Adipocyte (in vitro differentiated cells): ENCODE data around the gene EGR2.

ENCODE experiments used
- DNase-seq: peaks from one replicate; pipeline ENCODE4 v3.0.0-alpha.2; 2015; ENCODE audit warnings: low read depth
- H3K27me3 ChIP-seq: replicated peaks from 2 replicates; pipeline ENCODE4 v1.7.0; 2013; ENCODE audit warnings: mild to moderate bottlenecking, low read length, moderate library complexity; ENCODE audit not compliant: control insufficient read depth, insufficient read depth
- H3K36me3 ChIP-seq: 2 replicates; pipeline ENCODE4 v1.7.0; 2013; ENCODE audit warnings: low read length, mild to moderate bottlenecking, moderate library complexity; ENCODE audit not compliant: control insufficient read depth, insufficient read depth, severe bottlenecking
- H3K4me1 ChIP-seq: 2 replicates; pipeline ENCODE4 v1.7.0; 2013; ENCODE audit warnings: mild to moderate bottlenecking, low read length, moderate library complexity; ENCODE audit not compliant: control insufficient read depth, insufficient read depth
- H3K4me3 ChIP-seq: 2 replicates; pipeline ENCODE4 v1.7.0; 2013; ENCODE audit warnings: mild to moderate bottlenecking, low read length, moderate library complexity
- H3K9ac ChIP-seq: 2 replicates; pipeline ENCODE4 v1.7.0; 2013; ENCODE audit warnings: mild to moderate bottlenecking, low read length, moderate library complexity
- H3K9me3 ChIP-seq: 2 replicates; pipeline ENCODE4 v1.7.0; 2013; ENCODE audit warnings: mild to moderate bottlenecking, low read length, moderate library complexity; ENCODE audit not compliant: control insufficient read depth

EGR2 gene

DNA sequence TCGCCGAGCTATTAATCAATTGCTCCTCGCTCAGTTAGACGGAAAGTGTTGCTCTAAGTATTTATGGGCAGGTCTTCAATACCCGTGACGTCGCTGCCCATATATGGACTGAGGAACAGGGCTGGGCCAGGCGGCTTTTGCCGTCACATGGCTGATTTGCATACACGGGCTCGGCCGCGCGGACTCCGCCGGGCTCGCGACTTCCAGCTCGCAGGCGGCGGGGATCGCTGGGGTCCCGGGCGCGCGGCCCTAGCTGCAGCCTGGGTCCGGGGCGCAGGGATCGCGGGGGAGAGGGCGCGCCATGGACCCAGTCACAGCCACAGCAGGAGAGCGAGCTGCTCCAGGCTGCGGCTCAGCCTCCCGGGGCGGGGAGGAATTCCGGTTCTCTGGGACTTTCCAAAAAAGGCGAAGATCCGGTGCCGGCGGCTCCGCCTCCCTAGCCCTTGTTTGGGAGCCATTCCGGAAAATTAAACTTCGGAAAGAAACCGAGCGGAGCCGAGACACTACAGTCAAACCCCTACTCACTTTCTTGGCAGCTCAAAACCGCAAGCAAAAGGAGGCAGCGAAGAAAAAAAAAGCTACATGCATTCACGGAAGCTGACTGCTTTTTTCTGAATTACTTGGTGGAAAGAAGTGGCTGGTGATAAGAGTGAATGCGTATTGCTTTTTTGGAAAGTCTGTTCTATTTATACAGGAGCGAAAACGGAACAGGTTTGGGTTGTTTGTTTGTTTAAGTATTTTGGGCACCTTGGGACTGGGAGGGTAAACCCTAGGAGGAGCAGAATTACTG is at the start of gene EGR2:
EGR2 (minus strand) TSS at position 36 of the 790 bp plus-strand sequence. CDS start 337 bp downstream, outside the sequence.
- Histone ChIP-seq H3K36me3 (no peaks in the 10 kb centered on the region), H3K4me1 (peaks cover 22% of the 10 kb centered on the region), H3K27me3 (no peaks in the 10 kb centered on the region), H3K9ac (peak within 1 kb of the TSS; percentile 70), H3K9me3 (no peaks in the 10 kb centered on the region), H3K4me3 (peak within 1 kb of the TSS; percentile 92)
- DNase-seq = peak; percentile 98

DNA sequence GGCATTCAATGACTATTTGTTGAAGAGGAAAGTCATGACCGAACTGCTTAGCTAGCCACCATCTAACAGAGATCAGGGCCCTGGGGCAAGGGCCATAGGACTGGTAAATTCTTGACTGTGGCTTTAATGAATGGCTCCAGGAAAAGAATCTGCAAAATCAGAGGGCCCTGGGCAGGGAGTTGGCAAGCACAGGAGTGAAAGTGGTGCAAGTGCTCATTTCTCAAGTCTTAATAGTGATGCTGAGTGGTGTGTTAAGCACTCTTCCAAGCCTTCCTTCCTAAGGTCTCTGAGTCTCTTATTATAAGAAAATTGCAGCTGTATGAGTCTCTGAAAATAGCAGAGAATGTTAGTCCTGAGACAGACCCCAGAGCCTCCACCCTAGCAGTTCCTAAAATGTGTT is 46.3 kb upstream of the EGR2 start:
- H3K4me1 ChIP-seq = peaks cover 34% of the 10 kb centered on the region
- no peak for DNase-seq
- H3K36me3 ChIP-seq = no peaks in the 10 kb centered on the region
- no peaks in the 10 kb centered on the region for H3K9me3 ChIP-seq
- no peak overlapping the region for H3K4me3 ChIP-seq
- H3K9ac ChIP-seq = no peak overlapping the region
- no peaks in the 10 kb centered on the region for H3K27me3 ChIP-seq

DNA sequence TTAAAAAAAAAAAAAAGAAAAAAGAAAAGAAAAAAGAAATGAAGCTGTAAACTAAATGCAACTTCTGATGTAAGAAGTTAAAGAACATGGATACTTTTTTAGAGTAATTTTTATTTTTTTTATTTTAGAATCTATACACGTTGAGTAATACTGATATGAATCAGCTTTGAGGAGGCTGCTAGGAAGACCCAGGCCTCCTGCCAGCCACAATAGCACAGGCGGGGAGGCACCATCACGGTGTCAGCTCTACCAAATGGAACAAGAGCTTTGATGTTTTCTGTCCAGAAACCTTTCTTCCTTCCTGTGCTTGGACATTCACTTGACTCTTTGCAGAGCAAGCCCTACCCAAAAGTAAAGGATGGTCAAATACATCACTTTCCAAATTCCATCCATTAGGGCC is 45.3 kb upstream of the EGR2 start:
- Histone ChIP-seq H3K4me1 (peaks cover 28% of the 10 kb centered on the region), H3K4me3 (no peak overlapping the region), H3K9ac (no peak overlapping the region), H3K36me3 (no peaks in the 10 kb centered on the region), H3K9me3 (no peaks in the 10 kb centered on the region), H3K27me3 (no peaks in the 10 kb centered on the region)
- DNase-seq = no peak

DNA sequence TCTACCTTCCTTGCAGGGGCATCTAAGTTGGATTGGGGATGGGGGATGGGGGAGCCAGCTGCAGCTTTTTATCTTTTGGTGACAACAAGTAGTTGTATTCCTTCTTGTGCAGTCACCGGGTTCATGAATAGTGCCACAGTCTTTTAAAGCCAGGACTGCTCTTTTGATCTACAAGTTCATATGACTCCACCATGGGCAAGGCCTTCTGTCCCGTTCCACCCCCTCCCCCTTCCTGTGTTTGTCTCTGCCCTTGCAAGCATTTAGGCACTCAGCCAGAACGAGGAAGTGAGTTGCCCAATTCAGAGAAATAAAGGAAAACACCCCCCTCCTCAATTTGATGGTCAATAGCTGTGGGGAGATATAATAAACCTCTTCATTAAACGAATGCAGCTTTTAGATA is 44.8 kb upstream of the EGR2 start:
- H3K9ac ChIP-seq = no peak overlapping the region
- DNase-seq = no peak
- no peaks in the 10 kb centered on the region for H3K27me3 ChIP-seq
- H3K9me3 ChIP-seq = no peaks in the 10 kb centered on the region
- peaks cover 23% of the 10 kb centered on the region for H3K4me1 ChIP-seq
- H3K36me3 ChIP-seq = no peaks in the 10 kb centered on the region
- H3K4me3 ChIP-seq = no peak overlapping the region

DNA sequence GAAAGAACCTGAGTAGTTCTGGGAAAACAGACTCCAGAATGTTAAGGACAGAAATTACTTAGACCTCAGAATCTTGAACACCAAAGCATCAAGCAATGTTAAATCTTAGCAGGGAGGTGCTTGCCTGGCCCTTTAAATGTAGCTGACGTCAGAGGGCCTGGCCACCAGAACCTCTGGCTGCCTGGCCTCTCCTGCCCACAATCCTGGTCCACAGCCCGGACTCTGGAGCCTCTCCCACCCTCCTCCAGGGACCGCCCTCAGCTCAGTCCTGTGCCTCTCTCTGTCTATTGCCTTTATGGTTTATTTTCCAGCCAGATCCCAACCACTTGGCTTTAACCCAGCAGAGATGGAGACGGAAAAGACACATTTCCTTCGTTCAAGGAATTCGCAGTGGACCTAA is 42.2 kb upstream of the EGR2 start:
- DNase-seq = no peak
- no peak overlapping the region for H3K4me3 ChIP-seq
- H3K9ac ChIP-seq = no peak overlapping the region
- no peaks in the 10 kb centered on the region for H3K9me3 ChIP-seq
- H3K36me3 ChIP-seq = no peaks in the 10 kb centered on the region
- H3K4me1 ChIP-seq = peaks cover 21% of the 10 kb centered on the region
- H3K27me3 ChIP-seq = no peaks in the 10 kb centered on the region

DNA sequence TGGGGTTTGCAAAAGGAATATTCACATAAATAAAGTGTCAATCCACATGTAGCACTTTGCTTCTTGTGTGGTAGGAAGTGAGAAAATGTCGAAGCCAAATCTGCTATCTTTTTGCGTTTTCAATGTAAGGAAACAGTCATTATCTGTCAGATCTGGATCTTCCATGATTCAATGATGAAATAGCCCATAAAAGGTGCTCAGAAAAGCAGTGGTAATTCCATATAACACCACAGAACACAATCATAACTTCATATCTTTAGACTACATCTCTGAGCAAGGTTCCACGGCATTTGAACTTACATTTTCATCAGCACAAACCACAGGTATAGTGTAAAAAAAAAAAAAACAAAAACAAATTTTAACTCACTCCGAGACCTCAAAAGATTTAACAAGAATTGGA is 39.9 kb upstream of the EGR2 start:
- H3K4me1 ChIP-seq = peaks cover 5% of the 10 kb centered on the region

DNA sequence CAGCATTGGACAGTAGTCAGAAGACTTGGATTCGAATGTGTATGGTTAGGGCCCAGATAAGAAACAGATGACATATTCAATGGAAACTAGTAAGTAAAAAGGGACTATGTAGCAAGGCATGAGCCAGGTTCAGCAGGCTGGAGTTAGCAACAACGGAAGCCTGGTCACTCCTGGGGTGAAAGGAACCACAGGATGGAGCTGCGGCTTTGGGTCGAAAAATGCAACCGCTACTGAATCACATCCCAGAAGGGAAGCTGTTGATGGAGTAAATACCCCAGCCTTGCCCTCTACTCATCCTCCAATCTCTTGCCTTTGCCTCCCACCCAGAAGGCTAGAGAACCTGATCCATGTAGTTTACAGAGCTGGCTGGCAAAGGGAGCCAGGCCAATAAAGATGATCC is 37.5 kb upstream of the EGR2 start:
- Histone ChIP-seq H3K4me1 (no peaks in the 10 kb centered on the region), H3K4me3 (no peak overlapping the region), H3K36me3 (no peaks in the 10 kb centered on the region), H3K9ac (no peak overlapping the region), H3K27me3 (no peaks in the 10 kb centered on the region), H3K9me3 (no peaks in the 10 kb centered on the region)
- DNase-seq = no peak

More for the DNA sequence above, 39.9 kb upstream of the EGR2 start:
- Histone ChIP-seq H3K27me3 (no peaks in the 10 kb centered on the region), H3K36me3 (no peaks in the 10 kb centered on the region), H3K9me3 (no peaks in the 10 kb centered on the region), H3K4me3 (no peak overlapping the region), H3K9ac (no peak overlapping the region)
- no peak for DNase-seq

DNA sequence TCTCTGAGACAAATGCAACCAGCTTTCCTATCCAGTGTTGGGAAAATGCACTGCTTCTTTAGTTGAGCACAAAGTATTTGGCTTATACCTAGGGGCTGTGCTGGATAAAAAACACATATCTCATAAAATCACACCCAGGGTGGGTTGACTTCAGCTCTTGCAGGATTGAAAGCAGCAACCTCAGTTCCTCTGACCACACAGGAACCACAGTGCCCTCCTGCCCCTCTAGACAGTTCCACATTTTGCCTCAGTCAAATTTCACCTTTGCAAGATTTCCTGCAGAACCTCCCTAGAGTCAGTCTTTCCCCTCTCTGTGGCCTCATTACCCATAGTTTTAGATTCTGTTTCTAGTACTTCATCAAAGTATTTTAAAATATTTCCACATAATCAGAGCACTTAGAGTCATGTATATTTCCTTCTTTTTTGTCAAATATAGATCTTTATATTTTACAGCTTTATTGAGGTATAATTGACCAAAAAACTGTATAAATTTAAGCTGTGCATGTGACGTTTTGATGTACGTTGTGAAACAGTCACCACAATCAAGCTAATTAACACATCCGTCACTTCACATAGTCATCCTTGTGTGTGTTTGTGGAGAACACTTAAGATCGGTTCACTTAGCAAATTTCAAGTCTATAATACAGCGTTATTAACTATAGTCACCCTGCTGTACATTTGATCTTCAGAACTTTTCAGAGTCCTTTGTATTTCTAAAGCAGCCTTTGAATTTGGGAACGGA is 37.0 kb upstream of the EGR2 start:
- Histone ChIP-seq H3K9ac (no peak overlapping the region), H3K4me1 (no peaks in the 10 kb centered on the region), H3K9me3 (peaks cover 2% of the 10 kb centered on the region), H3K36me3 (no peaks in the 10 kb centered on the region), H3K4me3 (no peak overlapping the region), H3K27me3 (no peaks in the 10 kb centered on the region)
- DNase-seq = no peak

DNA sequence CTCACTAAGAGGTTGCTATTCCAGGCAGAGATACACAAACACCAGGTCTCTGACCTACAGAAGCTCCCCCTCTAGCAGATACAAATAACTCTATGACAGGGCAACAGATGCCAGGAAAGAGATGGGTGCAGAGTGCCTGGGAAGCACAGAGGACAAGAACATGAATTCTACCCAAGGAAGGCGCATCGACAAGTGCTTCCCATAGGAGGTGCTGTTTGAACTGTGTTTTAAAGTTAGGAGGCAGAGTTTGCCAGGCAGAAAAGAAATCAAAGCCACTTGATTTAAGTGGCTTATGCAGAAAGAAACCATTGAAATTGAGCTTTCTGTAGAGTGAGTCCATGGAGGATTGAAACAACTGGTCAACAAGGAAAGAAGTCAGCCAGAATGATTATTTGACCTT is 35.3 kb upstream of the EGR2 start:
- DNase-seq = no peak
- no peaks in the 10 kb centered on the region for H3K4me1 ChIP-seq
- no peak overlapping the region for H3K9ac ChIP-seq
- no peaks in the 10 kb centered on the region for H3K27me3 ChIP-seq
- H3K4me3 ChIP-seq = no peak overlapping the region
- H3K9me3 ChIP-seq = peaks cover 15% of the 10 kb centered on the region
- no peaks in the 10 kb centered on the region for H3K36me3 ChIP-seq

DNA sequence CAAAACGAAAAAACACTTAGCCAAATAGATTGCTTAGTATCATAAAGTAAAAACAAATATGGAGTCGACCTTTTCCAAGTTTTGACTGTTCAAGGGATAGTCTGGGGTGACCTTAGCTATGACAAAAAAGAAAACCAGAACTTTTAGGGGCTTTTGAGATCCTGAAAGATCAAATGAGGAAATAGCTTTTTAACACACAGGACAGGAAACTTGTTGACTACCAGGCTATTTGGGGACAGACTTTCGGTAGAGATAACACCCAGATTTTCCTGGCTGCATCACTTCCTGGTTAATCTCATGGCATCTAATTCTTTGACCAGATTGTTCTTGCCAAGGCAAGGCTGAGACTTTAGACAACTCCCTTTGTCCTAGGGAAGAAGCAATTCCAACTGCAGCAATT is 34.5 kb upstream of the EGR2 start:
- no peaks in the 10 kb centered on the region for H3K4me1 ChIP-seq
- no peak overlapping the region for H3K4me3 ChIP-seq
- no peaks in the 10 kb centered on the region for H3K36me3 ChIP-seq
- no peaks in the 10 kb centered on the region for H3K27me3 ChIP-seq
- peaks cover 15% of the 10 kb centered on the region for H3K9me3 ChIP-seq
- H3K9ac ChIP-seq = no peak overlapping the region
- no peak for DNase-seq

DNA sequence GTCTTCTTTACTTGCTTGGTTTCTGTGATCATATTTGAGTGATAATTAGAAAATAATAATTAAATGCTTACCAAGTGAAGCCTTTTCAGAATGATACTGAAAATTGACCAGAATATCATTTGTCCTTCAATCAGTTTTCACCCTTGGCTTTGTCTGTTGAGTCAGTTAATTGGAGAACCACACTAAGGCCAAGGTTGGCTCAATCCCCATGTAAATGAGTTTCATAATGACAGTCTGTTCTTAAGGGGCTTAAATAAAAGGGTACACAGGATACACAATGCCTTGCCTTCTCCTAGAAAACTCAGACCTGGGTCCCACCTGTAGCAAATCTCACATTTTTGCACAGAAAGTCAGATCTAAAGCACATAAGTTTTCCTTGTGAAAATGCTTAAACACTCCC is 31.3 kb upstream of the EGR2 start:
- H3K4me1 ChIP-seq = no peaks in the 10 kb centered on the region
- no peaks in the 10 kb centered on the region for H3K36me3 ChIP-seq
- no peak for DNase-seq
- peaks cover 15% of the 10 kb centered on the region for H3K9me3 ChIP-seq
- no peak overlapping the region for H3K4me3 ChIP-seq
- no peaks in the 10 kb centered on the region for H3K27me3 ChIP-seq
- H3K9ac ChIP-seq = no peak overlapping the region
